ENCODE data around the gene GNRH2. TPM values are rescaled to one million over a fixed set of nuclear protein-coding genes. Genes with fewer than 3 reads are reported as not detected.

Gene GNRH2
- total and polyA plus RNA-seq, 2 of the 8 experiments (the other 6 are each of a cell fraction or from before 2014, with no cell fraction given): 0.09 to 0.82 TPM

DNA sequence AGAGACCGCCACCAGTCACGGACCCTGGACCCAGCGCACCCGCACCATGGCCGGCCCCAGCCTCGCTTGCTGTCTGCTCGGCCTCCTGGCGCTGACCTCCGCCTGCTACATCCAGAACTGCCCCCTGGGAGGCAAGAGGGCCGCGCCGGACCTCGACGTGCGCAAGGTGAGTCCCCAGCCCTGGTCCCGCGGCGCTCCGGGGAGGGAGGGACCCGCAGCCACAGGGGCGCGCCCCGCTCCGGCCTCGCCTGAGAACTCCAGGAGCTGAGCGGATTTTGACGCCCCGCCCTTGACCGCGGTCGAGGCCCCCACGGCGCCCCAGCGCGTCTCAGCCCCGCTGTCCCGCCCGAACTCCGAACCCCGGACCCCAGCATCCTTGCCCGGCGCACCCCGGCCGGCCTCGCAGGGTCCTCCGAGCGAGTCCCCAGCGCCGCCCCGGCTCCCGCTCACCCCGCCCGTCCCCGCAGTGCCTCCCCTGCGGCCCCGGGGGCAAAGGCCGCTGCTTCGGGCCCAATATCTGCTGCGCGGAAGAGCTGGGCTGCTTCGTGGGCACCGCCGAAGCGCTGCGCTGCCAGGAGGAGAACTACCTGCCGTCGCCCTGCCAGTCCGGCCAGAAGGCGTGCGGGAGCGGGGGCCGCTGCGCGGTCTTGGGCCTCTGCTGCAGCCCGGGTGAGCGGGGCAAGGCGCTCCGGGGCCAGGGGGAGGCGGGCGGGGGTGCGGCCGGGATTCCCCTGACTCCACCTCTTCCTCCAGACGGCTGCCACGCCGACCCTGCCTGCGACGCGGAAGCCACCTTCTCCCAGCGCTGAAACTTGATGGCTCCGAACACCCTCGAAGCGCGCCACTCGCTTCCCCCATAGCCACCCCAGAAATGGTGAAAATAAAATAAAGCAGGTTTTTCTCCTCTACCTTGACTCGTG lies 28.4 kb downstream of the GNRH2 start, which contains the start of gene OXT:
TSS of gene OXT (plus strand) at position 11 of the 920 bp plus-strand sequence. CDS start at position 47, 36 bp downstream.
- H3K79me2 ChIP-seq (ENCODE audit: control insufficient read depth in 1 of 2, insufficient read depth in 2 of 2, low read length in 2 of 2): no peaks in the 10 kb centered on the region
- no peak within 1 kb of the TSS for H4K5ac ChIP-seq (ENCODE audit: insufficient read length, low read depth, low read length)
- H3K4ac ChIP-seq (replicated peaks; ENCODE audit: insufficient read length, low read depth, low read length): peak within 1 kb of the TSS; percentile 85
- no peaks in the 10 kb centered on the region for H3K36me3 ChIP-seq (ENCODE audit: control insufficient read depth in 2 of 4, insufficient read depth in 4 of 4, low read length in 3 of 4)
- H3K9ac ChIP-seq (replicated peaks in 1 of 4; ENCODE audit: extremely low read depth in 1 of 4, low read depth in 3 of 4, low read length in 3 of 4): no peak within 1 kb of the TSS
- no peak within 1 kb of the TSS for H3K14ac ChIP-seq (ENCODE audit: insufficient read length)
- no peak within 1 kb of the TSS for H2AK5ac ChIP-seq (ENCODE audit: low read depth, low read length)
- peaks cover 3% of the 10 kb centered on the region; the same call in 1 of the 2 replicates for H3K23me2 ChIP-seq (ENCODE audit: low read depth, low read length)
- FAIRE-seq (no peak), DNase-seq (ENCODE audit: low read depth in 1 of 2, low spot score in 2 of 2) (peak in 1 of 2 experiments; percentile 74)
- H3K27ac ChIP-seq (ENCODE audit: low read depth, low read length): no peak within 1 kb of the TSS
- POLR2A ChIA-PET (ENCODE audit: partially characterized antibody): interaction anchor here (1.2 to 1.8 kb wide), 7 partner anchors 8 to 35 kb away, joined by 3 to 6 read pairs (median 4); partner anchors contain the start of genes GNRH2 and MRPS26
- no peak within 1 kb of the TSS for H3K23ac ChIP-seq (ENCODE audit: insufficient read length)
- no peaks in the 10 kb centered on the region for H3K79me1 ChIP-seq (ENCODE audit: low read depth, low read length)
- H2BK5ac ChIP-seq (ENCODE audit: low read depth, low read length): 0 out of 2 replicates have a peak within 1 kb of the TSS, but pooled peaks have one; percentile 66
- no peaks in the 10 kb centered on the region for H4K20me1 ChIP-seq (replicated peaks in 1 of 2; ENCODE audit: control insufficient read depth in 1 of 2, insufficient read depth in 2 of 2, low read length in 2 of 2)
- no peak within 1 kb of the TSS for H3K56ac ChIP-seq (replicated peaks; ENCODE audit: insufficient read length, low read depth, low read length)
- 19% methylated on average over 53 of the region's 95 CpGs; no CpG with 5 or more reads in 1 of the 2 experiments for WGBS, 2 experiments (ENCODE audit: extremely low coverage in 1 of 2, insufficient coverage in 1 of 2, insufficient read length in 1 of 2, insufficient replicate concordance in 2 of 2, low coverage in 1 of 2, low lambda C conversion rate in 2 of 2, missing lambda C conversion rate in 1 of 2)
- H2BK12ac ChIP-seq (ENCODE audit: low read depth, low read length): no peak within 1 kb of the TSS
- peaks cover 0 to 8% (median 3%) of the 10 kb centered on the region in 4 experiments; a peak in 5 of 7 replicates for H3K4me1 ChIP-seq (replicated peaks in 1 of 4; ENCODE audit: control insufficient read depth in 3 of 4, insufficient read depth in 4 of 4, low read length in 3 of 4)
- peak within 1 kb of the TSS; percentile 46 to 72 for H3K4me2 ChIP-seq (ENCODE audit: insufficient read depth in 1 of 2, low read depth in 2 of 2, low read length in 2 of 2)
- H3K4me3 ChIP-seq (ENCODE audit: extremely low read depth in 1 of 4, insufficient read depth in 2 of 4, low read depth in 3 of 4, low read length in 4 of 4): peak within 1 kb of the TSS; percentile 14 to 61 (median 18); a peak in 6 of 8 replicates
- H2AFZ ChIP-seq (ENCODE audit: low read length): peak within 1 kb of the TSS; percentile 6; the same call in 1 of the 2 replicates
- H2BK120ac ChIP-seq (replicated peaks; ENCODE audit: low read depth, low read length): no peak within 1 kb of the TSS
- peak within 1 kb of the TSS; percentile 71; the same call in 1 of the 2 replicates for H3K18ac ChIP-seq (ENCODE audit: extremely low read depth, low read length)
- H3K9me3 ChIP-seq (ENCODE audit: insufficient read depth in 2 of 2, low read depth in 1 of 2, low read length in 1 of 2): peaks cover 2 to 5% of the 10 kb centered on the region in 2 experiments; a peak in 2 of 4 replicates
- H4K91ac ChIP-seq (replicated peaks; ENCODE audit: insufficient read length, low read length): no peak within 1 kb of the TSS
- H2BK20ac ChIP-seq (ENCODE audit: low read length): peak within 1 kb of the TSS; percentile 48; the same call in 1 of the 2 replicates
- CTCF ChIA-PET (ENCODE audit: partially characterized antibody): interaction anchor here (1.0 to 2.3 kb wide), 5 partner anchors 11 to 97 kb away, joined by 3 to 8 read pairs (median 4); no protein-coding TSS in a partner anchor
- peak within 1 kb of the TSS; percentile 85; the same call in 1 of the 2 replicates for H4K8ac ChIP-seq (ENCODE audit: extremely low read depth, insufficient read depth, low read length)
- no peak within 1 kb of the TSS for H2BK15ac ChIP-seq (ENCODE audit: low read length)
- peaks cover 11 to 30% (median 27%) of the 10 kb centered on the region in 4 experiments for H3K27me3 ChIP-seq (replicated peaks in 1 of 4; ENCODE audit: control insufficient read depth in 3 of 4, extremely low read depth in 1 of 4, insufficient read depth in 3 of 4, low read length in 3 of 4)
- TF ChIP-seq EZH2 (IDR thresholded peaks at IDR 0.05; ENCODE audit: low read depth, low read length, severe bottlenecking) (peak; percentile 69), ASH2L (IDR thresholded peaks at IDR 0.05; ENCODE audit: low read length) (peak; percentile 54), SUZ12 (IDR thresholded peaks at IDR 0.05; ENCODE audit: low read length) (peak; percentile 52), RNF2 (IDR thresholded peaks at IDR 0.05; ENCODE audit: borderline replicate concordance, low read depth, low read length, missing control alignments, poor library complexity, severe bottlenecking) (no peak), KDM4A (IDR thresholded peaks at IDR 0.05; ENCODE audit: low read depth, low read length, severe bottlenecking) (peak; percentile 53), CBX8 (IDR thresholded peaks at IDR 0.05; ENCODE audit: borderline replicate concordance, low read depth, low read length) (no peak), YY1 (IDR thresholded peaks at IDR 0.05; ENCODE audit: low read depth, low read length) (no peak), SRF (IDR thresholded peaks at IDR 0.05; ENCODE audit: low read depth, low read length) (no peak), POLR2A (IDR thresholded peaks at IDR 0.05; ENCODE audit: control extremely low read depth in 1 of 2, low read depth in 2 of 2, low read length in 2 of 2) (no peak)
- TF ChIP-seq, protein P1, sequence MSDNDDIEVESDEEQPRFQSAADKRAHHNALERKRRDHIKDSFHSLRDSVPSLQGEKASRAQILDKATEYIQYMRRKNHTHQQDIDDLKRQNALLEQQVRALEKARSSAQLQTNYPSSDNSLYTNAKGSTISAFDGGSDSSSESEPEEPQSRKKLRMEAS (IDR thresholded peaks at IDR 0.05): peak; percentile 97

Data from H1 (cell line).